HG03469 (cell line): ENCODE results near the gene PPM1E.
"Not testable (repeated sequence)": the region's sequence is repeated elsewhere in the genome, so short reads cannot be mapped to it uniquely, and the experiment has no call there.

Experiments
- ATAC-seq: cut with Tn5 transposase; IDR thresholded peaks from one replicate; pipeline ENCODE4 v1.9.1; 2021; ENCODE audit warnings: mild to moderate bottlenecking, moderate library complexity, moderate number of reproducible peaks; ENCODE audit not compliant: unreplicated experiment

The PPM1E gene

GRCh38 chr17:58944166-58944565, 188.5 kb downstream of the PPM1E start:
- no peak for ATAC-seq

GRCh38 chr17:58947411-58947810, 191.8 kb downstream of the PPM1E start:
- no peak for ATAC-seq

DNA sequence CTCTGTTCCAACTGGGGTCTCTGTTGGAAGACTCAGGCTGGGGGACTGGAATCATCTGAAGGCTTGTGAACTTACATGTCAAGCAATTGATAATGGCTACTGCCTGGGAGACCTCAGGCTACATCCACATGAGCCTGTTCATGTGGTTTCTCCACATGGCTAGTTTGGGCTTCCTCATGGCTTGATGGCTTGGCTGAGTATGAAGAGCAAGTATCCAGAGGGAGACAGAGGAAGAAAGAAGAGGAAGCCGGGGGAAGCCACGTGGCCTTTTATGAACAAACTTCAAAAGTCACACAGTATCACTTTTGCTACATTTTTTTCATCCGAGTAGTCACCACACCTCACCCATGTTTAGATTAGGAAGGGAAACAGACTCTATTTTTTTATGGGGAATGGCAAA, 192.2 kb downstream of the PPM1E start:
- no peak for ATAC-seq

DNA sequence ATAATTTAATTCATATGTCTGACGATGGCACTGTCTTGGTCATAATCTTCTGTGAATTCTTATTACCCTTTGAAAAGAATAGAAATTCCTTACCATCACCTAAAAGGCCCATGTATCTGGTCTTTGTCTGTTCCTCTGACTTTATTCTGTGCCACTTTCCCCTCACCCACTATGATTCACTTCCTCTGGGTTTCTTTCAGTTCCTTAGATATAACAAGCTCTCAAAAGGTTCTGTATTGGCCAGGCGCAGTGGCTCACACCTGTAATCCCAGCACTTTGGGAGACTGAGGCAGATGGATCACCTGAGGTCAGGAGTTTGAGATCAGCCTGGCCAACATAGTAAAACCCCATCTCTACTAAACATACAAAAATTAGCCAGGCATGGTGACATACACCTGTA, 198.7 kb downstream of the PPM1E start:
- not testable (repeated sequence) for ATAC-seq

GRCh38 chr17:58956997-58957724, 201.5 kb downstream of the PPM1E start:
- no peak for ATAC-seq

DNA sequence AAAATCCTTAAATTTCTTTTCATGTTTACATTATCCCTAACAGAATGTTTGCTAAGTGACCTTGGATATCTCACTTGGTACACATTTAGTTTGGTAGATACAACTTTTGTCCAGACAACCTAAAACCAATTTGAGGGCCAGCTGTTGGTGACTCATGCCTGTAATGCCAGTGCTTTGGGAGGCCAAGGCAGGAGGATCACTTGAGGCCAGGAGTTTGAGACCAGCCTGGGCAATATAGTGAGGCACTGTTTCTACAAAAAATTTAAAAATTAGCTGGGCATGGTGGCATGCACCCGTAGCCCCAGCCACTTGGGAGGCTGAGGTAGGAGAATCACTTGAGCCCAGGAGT, 202.0 kb downstream of the PPM1E start:
- not testable (repeated sequence) for ATAC-seq

DNA sequence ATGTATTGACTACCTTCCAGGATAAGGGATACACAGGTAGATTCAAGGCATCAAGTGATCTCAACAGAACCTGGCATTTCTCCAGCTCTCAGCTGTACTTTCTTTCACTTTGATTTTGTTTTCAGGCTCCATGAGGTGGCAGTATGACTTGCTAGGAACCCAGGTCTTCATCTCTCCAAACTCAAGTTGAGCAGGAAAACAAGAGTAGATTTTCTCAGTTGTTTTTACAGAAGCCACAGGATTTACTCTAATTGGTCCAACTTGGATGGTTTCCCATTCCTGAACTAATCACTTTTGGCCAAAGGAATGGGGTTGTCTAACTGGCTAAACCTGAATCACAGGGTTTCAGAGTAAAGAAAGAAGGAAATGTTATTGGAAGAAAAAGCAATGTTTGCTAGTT, 204.4 kb downstream of the PPM1E start:
- no peak for ATAC-seq

DNA sequence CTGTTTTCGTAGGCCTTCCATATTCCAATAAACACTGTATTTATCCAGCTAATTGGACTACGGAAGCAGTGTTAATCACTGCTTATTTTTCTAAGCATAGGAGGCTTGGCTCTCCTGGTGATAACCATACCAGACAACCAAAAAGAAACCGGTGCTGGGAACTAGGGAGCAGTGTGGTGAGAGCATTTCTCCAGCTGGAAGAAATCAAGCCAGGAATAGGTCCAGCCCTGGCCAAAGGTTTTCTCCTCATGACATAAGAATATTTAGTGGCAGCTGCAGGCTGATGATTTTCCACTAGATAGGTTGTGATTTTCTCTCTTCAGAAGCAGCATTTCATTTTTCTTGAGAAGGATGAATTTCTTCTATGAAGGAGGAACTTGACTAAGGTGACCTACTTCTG, 209.6 kb downstream of the PPM1E start:
- ATAC-seq = no peak

DNA sequence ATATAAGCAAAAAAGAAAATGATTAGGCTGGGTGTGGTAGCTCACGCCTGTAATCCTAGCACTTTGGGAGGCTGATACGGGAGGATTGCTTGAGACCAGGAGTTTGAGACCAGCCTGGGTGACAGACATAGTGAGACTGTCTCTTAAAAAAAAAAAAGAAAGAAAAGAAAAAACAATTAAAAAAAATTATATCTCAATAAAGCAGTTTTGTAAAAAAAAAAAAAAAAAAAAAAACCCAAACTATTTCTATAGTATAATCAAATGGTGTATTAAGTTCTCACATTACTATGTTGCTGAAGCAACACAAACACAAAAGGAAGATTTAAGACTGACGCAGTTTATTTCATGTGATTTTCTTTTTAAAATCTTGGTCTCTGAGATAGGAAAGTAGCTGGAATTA, 210.6 kb downstream of the PPM1E start:
- no peak for ATAC-seq

- ATAC-seq = no peak
Measured at GRCh38 chr17:58968426-58969061, 212.9 kb downstream of the PPM1E start.

DNA sequence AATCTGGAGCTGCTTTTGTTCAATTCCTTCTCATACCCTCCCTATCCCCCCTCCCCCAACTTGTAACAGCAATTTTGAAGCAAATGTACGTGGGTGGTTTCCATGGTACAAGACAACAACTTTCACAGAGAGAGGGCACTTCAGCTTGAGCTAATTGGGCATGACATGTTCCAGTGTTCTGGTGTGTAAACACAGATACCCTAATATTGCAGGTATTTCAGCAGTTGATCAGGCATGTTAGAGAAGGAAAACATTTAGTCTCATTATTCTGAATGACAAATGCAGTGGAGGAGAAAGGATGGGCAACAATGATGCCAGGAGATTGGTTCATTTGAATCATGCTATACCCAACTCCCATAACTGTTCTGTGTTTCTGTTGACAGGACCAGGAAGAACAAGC, 213.5 kb downstream of the PPM1E start:
- ATAC-seq = no peak

DNA sequence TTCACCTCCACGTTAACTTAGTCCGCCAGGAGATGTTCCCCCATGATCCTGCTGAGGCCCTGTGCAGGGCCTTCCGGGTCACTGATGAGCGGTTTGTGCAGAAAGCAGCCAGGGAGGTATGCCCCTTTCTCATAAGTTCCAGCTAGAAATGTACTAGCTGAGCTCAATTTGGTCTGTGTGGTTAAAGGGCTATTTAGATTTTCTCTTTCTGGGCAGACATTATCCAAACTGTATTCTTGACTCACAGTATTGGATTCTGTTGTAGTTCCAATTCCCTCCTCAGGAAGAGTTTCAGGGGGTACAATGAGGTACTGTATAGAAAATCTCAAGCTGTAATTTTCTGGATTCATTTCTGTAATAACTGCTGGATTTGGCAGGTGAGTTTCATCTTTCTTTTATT, 214.0 kb downstream of the PPM1E start:
- no peak for ATAC-seq

GRCh38 chr17:58970609-58971450, 215.2 kb downstream of the PPM1E start:
- no peak for ATAC-seq

DNA sequence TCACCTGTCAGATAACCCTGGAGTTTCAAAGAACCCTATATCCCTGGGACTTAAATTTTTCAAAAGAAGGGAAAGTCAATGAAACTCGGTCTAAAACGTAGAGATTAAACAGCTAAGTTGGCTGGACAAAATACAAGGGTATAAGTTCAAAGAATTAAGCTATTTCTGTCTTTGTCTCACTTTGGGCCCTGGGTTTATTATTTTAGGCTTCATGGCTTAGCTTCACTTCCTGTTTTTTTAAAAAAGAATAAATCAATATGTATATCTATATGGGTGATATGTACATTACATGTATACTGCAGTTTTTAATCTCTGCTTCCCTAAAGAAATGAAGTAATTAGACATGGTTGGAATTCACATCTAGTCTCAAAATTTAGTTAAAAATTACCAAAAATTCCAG, 218.7 kb downstream of the PPM1E start:
- no peak for ATAC-seq

DNA sequence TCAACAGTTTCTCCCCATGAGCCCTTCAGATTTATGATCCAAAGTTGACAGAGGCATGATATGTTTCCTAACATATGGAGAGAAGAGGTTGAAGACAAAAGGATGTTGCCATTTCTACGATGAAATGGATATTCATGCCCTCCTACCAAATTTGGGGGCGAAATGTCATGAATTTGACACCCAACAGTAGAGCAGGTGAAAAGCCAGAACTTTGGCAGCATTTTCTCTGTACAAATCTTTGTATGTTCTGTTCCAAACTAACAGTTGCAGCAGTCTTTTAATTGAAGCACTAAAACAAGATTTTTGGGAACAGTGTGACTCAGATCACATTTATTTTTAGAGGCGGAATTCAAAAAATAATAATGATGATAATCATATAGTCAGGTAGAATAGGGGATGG, 220.9 kb downstream of the PPM1E start:
- no peak for ATAC-seq

DNA sequence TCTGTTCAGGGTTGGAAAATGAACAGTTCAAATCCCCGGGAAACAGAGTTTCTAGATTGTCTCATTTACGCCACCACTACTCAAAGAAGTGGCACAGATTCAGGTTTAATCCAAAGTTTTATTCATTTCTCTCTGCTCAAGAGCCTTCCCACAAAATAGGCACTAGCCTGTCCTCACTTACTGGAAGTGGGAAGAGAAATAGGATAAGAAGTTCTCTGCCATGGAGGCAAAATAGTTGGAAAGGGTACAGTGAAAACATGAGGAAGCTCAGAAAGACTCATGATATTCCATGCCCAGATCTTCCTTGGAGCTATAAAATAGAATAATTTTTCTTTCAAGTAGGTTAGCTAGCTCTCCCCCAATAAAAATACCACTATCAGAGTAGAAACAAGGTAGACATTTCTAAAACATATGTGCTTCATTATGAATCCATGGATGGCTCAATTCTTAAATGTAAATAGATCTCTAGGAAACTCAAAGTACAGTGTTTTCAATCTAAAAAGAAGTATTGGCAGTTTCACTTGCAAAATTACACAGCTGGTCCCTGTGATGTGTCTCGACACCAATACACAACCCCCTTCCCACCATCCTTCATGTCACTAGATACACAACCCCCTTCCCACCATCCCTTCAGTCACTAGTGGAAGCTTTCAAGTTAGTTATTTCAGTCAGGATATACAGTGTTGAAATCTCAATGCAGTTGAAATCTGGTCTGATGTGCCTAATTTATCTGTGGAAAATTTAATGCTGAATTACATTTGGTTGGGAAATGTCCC, 225.2 kb downstream of the PPM1E start:
- ATAC-seq = no peak

- no peak for ATAC-seq
Measured at GRCh38 chr17:58982626-58983025, 227.0 kb downstream of the PPM1E start.

- ATAC-seq = no peak
Measured at GRCh38 chr17:58985367-58985766, 229.7 kb downstream of the PPM1E start.

- ATAC-seq = no peak
Measured at GRCh38 chr17:58985971-58986370, 230.3 kb downstream of the PPM1E start.

- ATAC-seq = no peak
Measured at GRCh38 chr17:58989629-58990028, 234.0 kb downstream of the PPM1E start.

- ATAC-seq = no peak
Measured at GRCh38 chr17:58991718-58992331, 236.2 kb downstream of the PPM1E start.
